CD4-positive, alpha-beta T cell treated with Interleukin-2 at 100 ng/mL for 4 hours (primary cell): ENCODE data around the gene AFF1.
A peak's percentile ranks its signal among the peaks of the same experiment; 100 is the strongest.
"Not testable (repeated sequence)": the region's sequence is repeated elsewhere in the genome, so short reads cannot be mapped to it uniquely, and the experiment has no call there.

Experiments
- DNase-seq: peaks from one replicate; pipeline ENCODE4 v3.0.0-alpha.2; 2020; ENCODE audit warnings: low spot score

AFF1 gene

DNA sequence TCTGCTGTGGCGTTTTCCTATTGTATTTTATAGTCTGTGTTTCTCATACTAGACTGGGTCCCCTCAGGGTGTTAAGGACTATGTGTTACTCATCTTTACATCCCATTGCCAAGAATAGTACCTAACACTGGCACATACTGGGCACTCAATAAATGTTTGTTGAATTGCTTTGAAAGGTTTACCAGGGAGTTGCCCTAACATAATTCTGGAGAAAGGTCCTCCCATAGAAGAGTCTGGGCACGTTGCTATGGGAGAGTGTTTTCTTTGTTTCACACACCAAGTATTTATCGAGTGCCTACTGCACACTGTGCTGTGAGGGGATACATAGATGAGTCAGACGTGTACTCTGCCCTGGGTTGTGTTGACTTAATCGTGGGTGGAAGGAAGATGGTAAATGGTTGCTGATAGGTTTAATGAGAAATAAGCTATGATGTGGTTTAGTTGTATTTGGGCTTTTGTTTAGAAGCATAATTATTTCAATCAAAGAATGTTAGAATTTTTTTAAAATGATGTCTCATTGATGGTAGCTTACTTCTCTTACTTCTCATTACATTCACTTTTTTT, 42.9 kb downstream of the AFF1 start:
- DNase-seq, result peak; percentile 62

DNA sequence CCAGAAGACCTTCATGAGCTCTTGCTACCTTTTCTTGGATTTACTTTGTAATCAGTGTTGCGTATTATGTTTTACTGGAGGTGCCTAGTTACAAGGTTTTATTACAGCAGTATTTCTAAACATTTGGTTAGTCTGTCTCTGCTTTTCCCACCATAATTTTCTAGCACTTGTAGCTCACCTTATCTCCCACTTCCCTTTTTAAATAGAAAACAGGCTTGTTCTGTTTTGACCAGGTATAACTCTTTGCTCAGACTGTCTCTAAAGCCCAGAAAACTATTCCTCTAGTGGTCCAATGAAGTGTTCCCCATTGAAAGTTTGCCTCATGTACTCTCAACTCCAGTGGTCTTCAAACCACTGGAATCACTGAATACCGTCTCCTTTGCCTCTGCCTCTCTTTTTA, 43.9 kb downstream of the AFF1 start:
- no peak for DNase-seq

DNA sequence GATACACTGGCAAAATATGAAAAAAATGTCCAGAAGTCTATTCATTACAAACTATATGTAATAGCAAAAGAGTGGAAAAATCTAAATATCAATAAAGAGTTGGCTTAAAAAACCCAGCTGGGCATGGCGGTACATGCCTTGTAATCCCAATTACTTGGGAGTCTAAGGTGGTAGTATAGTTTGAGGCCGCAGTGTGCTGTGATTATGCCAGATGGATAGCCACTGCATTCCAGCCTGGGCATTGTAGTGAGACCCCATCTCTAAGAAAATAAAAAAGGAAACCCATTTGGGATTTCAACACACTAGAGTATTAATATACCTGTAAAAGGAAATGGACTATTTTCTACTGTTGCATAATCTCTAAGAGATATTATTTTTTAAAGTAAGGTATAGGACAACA, 45.4 kb downstream of the AFF1 start:
- DNase-seq, result no peak

DNA sequence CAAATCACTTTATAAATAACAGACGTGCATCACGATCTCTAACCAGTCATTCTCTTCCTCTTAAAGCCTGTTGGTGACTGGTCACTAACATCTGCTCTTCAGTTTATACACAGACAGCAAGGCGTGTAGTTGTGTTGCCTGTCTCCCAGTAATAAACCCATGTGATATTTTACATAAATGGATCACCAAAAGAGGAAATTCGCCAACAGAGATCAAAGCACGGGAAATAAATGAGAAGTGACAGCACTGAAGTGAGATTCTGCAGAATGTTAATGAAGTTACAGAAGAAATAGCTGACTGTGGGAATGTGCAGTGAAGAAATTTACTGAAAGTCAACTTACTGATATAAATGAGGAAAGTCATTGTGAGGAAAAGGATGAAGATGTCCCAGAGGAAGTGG, 47.0 kb downstream of the AFF1 start:
- DNase-seq, result peak; percentile 18

- DNase-seq, result not testable (repeated sequence)
Observed at GRCh38 chr4:86985852-86986251, 51.0 kb downstream of the AFF1 start.

DNA sequence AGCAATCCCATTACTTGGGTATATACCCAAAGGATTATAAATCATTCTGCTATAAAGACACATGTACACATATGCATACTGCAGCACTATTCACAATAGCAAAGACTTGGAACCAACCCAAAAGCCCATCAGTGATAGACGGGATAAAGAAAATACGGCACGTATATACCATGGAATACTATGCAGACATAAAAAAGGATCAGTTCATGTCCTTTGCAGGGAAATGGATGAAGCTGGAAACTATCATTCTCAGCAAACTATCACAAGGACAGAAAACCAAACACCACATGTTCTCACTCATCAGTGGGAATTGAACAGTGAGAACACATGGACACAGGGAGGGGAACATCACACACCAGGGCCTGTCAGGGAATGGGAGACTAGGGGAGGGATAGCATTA, 54.8 kb downstream of the AFF1 start:
- DNase-seq, result not testable (repeated sequence)

DNA sequence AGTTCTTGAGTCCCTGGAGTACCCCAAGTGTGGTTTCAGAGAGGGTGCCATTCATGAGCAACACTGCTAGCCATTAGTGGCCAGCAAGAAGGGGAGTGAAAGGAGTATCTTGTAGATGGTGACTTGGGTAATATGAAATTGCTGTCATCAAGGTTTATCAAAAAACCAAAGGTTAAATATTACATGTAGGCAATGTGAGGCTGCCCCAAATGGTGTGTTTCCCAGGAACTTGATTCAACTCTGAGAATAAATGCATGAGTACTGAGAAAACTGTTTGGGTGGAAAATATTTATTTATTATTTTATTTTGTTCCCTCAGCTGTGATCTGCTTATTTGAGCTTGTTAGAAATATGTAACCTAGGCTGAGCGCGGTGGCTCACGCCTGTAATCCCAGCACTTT, 55.7 kb downstream of the AFF1 start:
- DNase-seq, result no peak

DNA sequence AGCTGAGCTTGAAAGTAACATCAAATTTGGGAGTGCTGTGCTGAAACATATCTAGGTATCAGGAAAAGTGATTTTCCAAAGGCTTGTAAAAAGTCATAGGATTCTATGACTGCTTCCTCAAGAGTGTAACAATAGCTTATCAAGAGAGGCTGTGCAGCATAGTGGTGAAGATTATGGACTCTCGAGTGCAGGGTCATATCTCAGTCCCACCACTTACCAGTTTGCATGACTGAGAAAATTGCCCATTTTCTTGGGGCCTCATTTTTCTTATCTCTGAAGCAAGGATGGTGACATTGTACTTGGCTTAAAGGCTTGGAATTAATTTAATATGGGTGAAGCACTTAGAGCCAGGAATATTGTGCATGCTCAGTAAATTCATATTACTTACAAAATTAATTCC, 57.2 kb downstream of the AFF1 start:
- no peak for DNase-seq

DNA sequence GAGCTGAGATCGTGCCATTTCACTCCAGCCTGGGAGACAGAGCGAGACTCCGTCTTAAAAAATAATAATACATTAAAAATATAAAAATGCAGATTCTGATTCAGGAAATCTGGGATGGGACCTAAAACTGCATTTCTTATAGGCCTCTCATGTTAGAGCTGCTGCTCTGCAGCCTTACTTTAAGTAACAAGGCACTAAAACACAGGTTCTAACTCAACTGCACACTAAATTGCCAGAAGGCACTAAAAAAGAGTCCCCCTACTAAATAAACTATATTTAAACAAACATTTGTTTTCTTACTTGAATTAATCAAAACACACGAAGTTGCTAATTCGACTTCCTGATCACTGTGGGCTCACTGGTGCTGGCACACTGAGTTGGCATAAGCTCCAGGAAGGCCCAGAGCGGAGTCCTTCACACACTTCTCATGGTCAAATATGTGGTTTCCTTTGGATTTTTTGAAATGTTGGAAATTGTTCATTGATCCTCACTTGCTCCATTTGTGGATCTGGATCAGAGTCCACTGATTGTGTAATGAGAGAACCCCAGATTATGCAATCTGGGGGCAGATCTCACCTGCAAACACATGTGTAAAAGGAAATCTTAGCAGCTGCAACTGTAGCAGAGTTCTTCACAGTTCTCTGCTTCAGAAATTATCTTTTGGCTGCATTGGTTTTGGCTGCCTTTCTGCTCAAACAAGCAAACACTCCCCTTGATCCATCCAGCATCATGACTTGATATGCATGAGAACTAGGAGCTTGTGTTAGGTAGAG, 59.3 kb downstream of the AFF1 start:
- no peak for DNase-seq

- DNase-seq, result no peak
Observed at GRCh38 chr4:86994686-86995085, 59.9 kb downstream of the AFF1 start.

DNA sequence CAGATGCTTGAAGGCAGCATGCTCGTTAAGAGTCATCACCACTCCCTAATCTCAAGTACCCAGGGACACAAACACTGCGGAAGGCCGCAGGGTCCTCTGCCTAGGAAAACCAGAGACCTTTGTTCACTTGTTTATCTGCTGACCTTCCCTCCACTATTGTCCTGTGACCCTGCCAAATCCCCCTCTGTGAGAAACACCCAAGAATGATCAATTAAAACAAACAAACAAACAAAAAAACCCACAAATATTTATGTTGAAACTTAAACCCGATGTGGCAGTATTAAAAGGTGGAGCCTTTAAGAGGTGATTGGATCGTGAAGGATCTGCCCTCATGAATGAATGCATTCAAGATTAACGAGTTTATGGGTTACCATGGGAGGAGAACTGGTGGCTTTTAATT, 61.7 kb downstream of the AFF1 start:
- DNase-seq, result not testable (repeated sequence)

DNA sequence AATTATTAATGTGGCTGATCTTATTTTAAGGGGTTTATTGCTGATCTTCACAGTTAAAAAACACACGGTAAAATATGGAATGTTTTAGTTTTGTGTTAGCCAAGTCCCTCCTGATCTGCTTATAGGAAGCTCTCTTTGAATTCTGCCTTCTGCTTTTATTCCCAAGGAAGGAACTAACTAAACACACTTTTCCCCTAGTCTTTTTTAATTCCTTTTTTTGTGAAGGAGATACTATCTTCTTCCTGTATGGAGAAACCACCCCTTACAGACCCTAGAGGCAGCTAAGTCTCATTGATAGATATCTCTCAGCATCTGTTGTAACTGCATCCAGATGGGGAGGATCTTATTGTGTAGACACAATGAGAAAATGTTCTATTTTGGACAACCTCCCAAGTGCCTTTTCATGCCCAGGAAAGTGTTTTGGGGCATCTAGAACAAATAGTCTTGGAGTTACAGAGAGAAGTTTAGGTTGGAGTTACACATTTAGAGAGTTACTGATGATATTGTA, 64.4 kb downstream of the AFF1 start:
- no peak for DNase-seq

GRCh38 chr4:87002682-87003043, 67.9 kb downstream of the AFF1 start:
- no peak for DNase-seq

DNA sequence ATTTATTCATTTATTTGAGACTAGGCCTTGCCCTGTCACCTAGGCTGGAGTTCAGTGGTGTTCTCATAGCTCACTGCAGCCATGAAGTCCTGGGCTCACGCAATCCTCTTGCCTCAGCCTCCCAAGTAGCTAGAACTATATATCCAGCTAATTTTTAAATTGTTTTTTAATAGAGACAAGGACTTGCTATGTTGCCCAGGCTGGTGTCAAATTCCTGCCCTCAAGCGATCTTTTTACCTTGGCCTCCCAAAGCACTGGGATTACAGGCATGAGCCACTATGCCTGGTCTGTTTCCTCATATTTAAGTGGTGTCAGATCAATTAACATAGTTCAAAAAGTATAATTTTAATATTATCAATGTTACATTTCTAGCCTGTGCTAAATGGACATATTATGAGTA, 68.5 kb downstream of the AFF1 start:
- no peak for DNase-seq

GRCh38 chr4:87005369-87005689, 70.5 kb downstream of the AFF1 start:
- DNase-seq, result no peak

- peak; percentile 37 for DNase-seq
Observed at GRCh38 chr4:87005690-87006425, 71.0 kb downstream of the AFF1 start.

- DNase-seq, result no peak
Observed at GRCh38 chr4:87006426-87006675, 71.5 kb downstream of the AFF1 start.

GRCh38 chr4:87006676-87007527, 72.1 kb downstream of the AFF1 start:
- peak; percentile 91 for DNase-seq

DNA sequence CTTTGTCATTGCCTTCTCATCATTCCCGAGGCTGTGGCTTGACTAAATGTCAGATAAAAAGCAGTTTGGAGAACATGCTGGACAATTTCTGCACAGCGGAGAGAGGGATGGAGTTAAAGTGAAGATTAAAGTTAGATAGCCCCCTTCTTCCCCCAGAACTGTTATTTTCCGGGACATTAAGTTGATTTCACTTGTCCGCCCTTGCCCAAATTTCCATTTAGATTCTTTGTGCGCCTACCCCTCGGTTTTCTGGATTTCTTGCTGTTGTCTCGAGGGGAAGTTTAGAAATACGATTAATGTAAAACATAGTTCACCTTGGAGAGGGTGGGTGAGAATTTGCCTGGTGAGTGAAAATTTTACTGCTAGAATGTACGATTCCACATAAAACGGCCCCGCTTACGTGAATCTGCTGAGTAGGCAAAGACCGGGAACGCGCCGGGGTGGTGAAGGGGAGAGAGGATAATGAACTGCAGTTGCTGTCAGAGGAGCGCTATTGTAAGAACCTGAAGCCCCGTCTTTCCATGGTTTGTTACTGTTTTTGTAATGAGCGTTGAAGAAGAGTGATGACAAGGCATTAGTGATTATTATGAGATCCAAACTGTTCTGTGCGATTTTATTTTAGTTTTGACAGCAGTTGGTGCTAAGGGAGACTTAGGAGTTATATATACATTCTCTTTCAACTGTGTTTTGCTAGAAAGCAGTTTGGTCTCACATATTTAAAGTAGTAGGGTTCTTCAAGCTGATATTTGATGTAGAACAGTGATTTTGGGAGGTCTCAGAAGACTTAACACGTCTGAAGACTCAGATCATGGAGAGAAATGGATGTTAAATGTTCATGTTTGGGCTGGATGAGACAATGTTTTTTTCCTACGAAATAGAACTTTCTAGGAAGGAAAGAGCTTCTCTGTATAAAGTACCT, 73.0 kb downstream of the AFF1 start:
- DNase-seq, result peak; percentile 28

DNA sequence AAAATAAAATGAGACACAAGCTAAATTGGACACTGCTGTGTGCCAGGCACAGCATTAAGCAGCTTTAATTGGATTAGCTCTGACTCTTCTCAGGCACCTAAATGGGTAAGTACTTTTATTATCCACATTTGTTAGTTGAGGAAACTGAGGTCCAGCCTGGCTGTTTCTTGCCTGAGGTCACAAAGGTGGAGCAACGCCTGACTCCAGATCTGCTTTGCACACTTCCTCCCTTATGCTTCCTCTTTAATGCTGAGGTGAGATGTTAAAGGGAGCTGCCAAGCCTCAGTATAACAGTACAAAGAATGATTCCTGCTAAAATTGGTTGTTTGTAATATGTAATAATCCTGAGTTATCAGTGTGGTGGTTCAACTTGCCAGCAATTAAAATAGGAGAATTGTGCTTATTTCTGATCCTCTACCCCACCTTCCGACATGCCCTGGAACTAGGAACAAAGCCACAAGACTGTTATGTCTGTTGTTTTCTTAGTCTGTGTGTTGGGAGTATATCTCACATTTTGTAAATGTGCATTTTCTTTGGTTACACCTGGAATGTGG, 74.4 kb downstream of the AFF1 start:
- no peak for DNase-seq

- DNase-seq, result no peak
Observed at GRCh38 chr4:87010192-87010591, 75.4 kb downstream of the AFF1 start.
